ENCODE results near the gene MEGF9. TPM values are rescaled to one million over a fixed set of nuclear protein-coding genes. Genes with fewer than 3 reads are reported as not detected.

The MEGF9 gene
- total and polyA plus RNA-seq, 2 of the 13 experiments (the other 11 are each of a cell fraction or from before 2014, with no cell fraction given) = 3.1 to 3.3 TPM

GRCh38 chr9:120701248-120701647 is 13.0 kb downstream of the MEGF9 start:
- in situ Hi-C loops (cut with HindIII; ENCODE audit: extremely low pct_ligation_motif_present, low pct_unique_long_range_greater_than_20kb) = no loop called here
- Histone ChIP-seq H3K4me2 (ENCODE audit: low read depth, low read length) (no peak overlapping the region), H3K9me3 (ENCODE audit: low read length) (no peaks in the 10 kb centered on the region), H3K36me3 (replicated peaks in 1 of 2; ENCODE audit: control insufficient read depth in 1 of 2, insufficient read depth in 2 of 2, low read length in 2 of 2) (no peaks in the 10 kb centered on the region), H3K79me2 (ENCODE audit: insufficient read depth, low read length) (no peaks in the 10 kb centered on the region), H3K4me3 (replicated peaks in 1 of 3; ENCODE audit: insufficient read depth in 1 of 3, low read depth in 2 of 3, low read length in 3 of 3) (no peak overlapping the region), H4K20me1 (ENCODE audit: insufficient read depth, low read length) (no peaks in the 10 kb centered on the region), H2AFZ (ENCODE audit: low read length) (no peak overlapping the region), H3K27me3 (ENCODE audit: control insufficient read depth in 1 of 2, insufficient read depth in 2 of 2, low read length in 2 of 2) (no peaks in the 10 kb centered on the region), H3K9ac (ENCODE audit: insufficient read depth, low read depth, low read length) (no peak overlapping the region), H3K27ac (ENCODE audit: extremely low read length, insufficient read depth, low read length) (no peak overlapping the region), H3K4me1 (ENCODE audit: insufficient read depth, low read length) (peaks cover 23% of the 10 kb centered on the region; the same call in 1 of the 2 replicates)
- FAIRE-seq (no peak), DNase-seq (ENCODE audit: low spot score) (no peak), ATAC-seq (no peak)
- no TSS peak for BruUV-seq (replicated peaks)
- ChIA-PET CTCF (ENCODE audit: low intra/inter-chr PET ratio, low total read pairs) (no interaction called here), POLR2A (no interaction called here)
- intact Hi-C loops (cut with micrococcal nuclease; ENCODE audit: unreplicated experiment) = no loop called here
- 95% methylated on average over 1 of the region's 1 CpG for WGBS (ENCODE audit: low lambda C conversion rate)
- TF ChIP-seq ZNF317 (CRISPR knock-in tag; IDR thresholded peaks at IDR 0.05) (no peak), U2AF1 (optimal IDR thresholded peaks at IDR 0.05; ENCODE audit: low read depth, low read length) (no peak), SRY (CRISPR knock-in tag; IDR thresholded peaks at IDR 0.05) (no peak), MLLT10 (CRISPR knock-in tag; IDR thresholded peaks at IDR 0.05) (no peak), KLF12 (CRISPR knock-in tag; IDR thresholded peaks at IDR 0.05; ENCODE audit: borderline replicate concordance) (no peak), ZNF839 (CRISPR knock-in tag; IDR thresholded peaks at IDR 0.05; ENCODE audit: borderline replicate concordance) (no peak), ZNF710 (CRISPR knock-in tag; IDR thresholded peaks at IDR 0.05; ENCODE audit: borderline replicate concordance) (no peak), NCOA1 (CRISPR knock-in tag; IDR thresholded peaks at IDR 0.05) (no peak), NR3C1 (CRISPR knock-in tag; IDR thresholded peaks at IDR 0.05) (no peak), GFI1 (CRISPR knock-in tag; IDR thresholded peaks at IDR 0.05; ENCODE audit: borderline replicate concordance) (no peak), ZNF329 (CRISPR knock-in tag; IDR thresholded peaks at IDR 0.05; ENCODE audit: low read depth) (no peak), ZNF484 (CRISPR knock-in tag; IDR thresholded peaks at IDR 0.05; ENCODE audit: borderline replicate concordance, low read depth) (no peak)
